Stimulated activated CD8-positive, alpha-beta memory T cell treated with anti-CD3 and anti-CD28 coated beads, Interleukin-12 subunit alpha, Interleukin-12 subunit beta, amount 100 ng/mL, for 24 hours (primary cell): ENCODE results near the gene C1QL2.

Experiments used
- DNase-seq: peaks from one replicate; pipeline ENCODE4 v3.0.0-alpha.2; 2020; ENCODE audit errors: extremely low read depth

Gene C1QL2

DNA sequence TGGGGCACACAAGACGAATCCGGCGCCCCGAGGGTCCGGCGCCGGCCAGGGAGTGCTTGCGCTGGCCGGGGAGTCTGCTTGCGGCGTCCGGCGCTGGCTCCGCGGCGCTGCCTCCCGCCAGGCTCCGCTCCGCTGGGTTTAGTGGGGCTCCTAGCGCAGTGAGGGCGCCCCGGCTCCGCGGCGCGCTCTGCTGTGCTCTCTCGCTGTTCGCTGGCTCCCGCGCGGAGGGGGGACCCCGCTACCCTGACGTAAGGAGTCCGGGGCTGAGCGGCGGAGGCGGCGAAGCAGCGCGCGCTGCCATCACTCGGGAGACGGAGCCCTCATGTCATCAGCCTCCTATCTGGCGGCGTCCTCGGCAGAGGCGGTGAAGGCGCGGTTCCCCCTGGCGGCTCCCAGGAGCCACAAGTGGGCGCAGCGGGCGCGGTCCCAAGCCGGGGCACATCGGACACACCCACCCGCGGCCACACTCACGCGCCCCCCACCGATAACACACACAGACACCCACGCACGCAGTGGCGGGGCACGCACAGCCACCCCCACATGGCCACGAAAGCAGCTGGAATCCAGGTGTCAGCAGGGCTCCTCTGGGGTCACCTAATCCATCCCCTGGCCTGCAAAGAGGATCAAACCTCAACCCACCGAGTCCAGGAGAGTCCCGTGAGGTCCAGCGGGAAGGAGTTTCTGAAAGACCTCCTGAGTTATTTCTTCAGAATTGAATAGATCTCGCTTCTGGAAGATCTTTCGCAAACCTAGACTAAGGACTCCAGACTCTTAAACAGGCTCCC lies at the start of gene C1QL2:
C1QL2 (minus strand) TSS at position 189 of the 785 bp plus-strand sequence. CDS start 482 bp downstream, outside the sequence.
- DNase-seq, result no peak

DNA sequence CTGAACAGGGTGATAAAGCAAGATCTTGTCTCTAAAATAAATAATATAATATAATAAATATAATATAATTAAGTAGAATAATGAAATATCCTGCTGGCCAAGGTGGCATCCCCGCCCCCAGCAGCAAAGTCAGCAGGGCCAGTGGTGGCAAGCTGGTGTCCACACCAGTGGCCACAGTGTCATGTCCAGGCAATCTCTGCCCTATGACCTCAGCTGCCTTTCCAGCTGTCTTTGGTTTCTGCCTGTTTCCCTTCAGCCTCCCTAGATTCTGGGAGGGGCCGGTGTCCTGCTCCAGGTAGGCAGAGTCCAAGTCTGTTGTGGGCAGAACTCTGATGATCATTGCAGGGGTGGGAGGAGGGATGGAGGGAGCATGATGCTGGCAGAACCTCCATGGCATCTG lies 48.9 kb upstream of the C1QL2 start:
- no peak for DNase-seq

DNA sequence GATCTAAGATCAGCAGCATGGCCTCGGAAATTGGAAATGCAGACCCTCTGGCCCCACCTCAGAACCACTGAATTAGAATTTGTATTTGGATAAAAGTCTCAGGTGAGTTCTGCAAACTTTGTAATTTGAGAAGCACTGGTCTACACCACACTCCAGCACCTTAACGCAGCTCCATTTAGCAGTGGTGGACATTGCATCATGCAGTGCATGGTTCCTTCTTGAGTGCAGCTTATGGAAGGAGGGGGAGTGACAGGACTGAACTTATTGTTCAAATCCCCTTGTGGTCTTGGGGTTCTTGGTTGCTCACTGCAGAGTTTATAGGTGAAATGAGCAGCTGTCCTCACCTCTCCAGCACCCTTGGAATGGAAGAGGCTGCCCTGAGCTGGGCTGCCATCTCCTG lies 47.6 kb upstream of the C1QL2 start:
- DNase-seq, result no peak

DNA sequence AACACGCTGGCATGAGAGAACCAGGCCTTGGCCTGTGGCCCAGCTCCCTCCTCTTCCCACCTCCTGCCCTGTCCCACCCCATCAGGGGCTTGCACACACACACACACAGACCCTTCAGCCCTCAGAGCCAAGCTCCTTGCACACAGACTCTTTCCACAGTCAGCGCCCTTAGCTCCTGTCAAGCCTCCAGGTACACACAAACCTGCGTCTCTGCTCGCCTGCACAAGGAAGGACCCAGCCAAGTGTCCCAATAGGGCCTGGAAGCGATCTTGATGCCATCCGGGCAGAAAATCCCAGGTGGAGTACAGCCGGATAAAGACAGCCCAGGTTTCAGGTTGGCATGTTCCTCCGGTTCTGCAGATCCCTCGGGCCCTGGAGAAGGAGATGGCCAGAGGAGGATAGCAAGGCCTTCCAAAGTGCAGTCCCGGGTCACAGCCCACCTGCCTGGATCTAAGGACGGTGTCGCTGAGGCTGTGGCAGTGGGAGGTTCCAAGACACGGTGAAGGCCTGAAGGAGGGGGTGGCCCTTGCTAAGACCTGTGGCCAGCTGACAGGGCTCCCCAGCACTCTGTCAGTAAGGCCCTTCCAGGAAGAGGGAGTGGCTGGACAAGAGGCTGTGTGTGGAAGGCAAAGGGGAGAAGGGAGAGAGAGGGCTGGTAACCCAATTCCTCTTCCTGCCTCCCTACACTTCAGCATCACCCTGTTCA lies 46.6 kb upstream of the C1QL2 start:
- DNase-seq, result no peak

DNA sequence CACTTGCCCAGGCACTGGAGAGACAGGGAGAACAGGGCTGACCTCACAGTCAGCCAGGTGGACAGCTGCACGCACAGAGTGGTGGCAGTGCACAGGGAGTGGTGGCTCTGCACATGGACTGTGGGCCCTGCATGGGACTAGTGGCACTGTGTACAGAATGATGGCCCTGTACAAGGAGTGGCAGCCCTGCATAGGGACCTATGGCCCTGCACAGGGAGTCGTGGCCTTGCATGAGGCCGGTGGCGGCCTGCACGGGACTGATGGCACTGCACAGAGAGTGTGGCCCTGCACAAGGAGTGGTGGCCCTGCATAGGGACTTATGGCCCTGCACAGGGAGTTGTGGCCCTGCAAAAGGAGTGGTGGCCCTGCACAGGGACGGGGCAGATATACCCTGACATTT lies 46.0 kb upstream of the C1QL2 start:
- DNase-seq, result no peak

DNA sequence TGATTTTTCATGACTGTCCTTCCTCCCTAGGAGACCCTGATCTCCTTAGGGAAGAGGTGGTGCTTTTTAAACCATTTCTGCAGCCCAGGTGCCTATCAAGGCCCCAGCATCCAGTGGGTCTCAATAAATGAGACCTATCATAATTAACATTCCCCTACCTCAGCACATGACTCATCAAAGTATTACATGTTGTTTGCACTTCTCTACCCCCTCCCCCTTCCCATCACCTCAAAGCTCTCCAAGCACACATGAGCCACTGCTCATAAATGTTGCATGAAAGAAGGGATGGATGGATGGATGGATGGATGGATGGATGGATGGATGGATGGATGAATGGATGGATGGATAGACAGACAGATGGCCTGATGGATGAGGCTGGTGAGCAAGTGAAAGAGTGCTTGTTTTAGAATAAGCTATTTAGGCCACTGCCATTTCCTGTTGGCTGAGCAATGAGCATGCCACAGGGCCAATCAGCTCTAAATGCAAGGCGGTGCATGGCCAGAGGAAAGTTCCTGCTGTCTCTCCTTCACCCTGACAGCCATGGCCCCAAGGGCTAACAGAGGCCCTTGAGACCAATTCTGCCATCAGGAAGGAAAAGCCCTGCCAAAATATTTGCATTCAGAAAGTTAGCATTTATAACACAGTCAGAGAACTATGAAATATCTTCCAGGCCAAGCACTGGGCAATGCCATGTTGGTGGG lies 44.2 kb upstream of the C1QL2 start:
- no peak for DNase-seq

DNA sequence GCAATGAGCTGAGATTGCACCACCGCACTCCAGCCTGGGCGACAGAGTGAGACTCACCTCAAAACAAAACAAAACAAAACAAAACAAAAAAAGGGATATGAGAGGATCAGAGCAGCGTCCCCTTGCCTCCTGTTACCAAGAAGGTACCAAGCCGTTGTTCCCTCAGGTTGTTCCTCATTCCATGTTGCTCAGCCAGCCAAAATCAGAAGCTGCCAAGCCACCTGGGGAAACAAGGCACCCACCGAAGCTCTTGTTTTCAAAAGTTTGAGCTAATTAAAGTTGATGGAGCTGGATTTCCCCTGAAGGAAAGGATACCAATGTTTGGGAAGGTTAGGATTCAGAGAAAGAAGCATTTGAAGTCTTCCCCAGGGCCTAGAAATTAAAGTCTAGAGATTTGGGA lies 43.3 kb upstream of the C1QL2 start:
- DNase-seq, result no peak

DNA sequence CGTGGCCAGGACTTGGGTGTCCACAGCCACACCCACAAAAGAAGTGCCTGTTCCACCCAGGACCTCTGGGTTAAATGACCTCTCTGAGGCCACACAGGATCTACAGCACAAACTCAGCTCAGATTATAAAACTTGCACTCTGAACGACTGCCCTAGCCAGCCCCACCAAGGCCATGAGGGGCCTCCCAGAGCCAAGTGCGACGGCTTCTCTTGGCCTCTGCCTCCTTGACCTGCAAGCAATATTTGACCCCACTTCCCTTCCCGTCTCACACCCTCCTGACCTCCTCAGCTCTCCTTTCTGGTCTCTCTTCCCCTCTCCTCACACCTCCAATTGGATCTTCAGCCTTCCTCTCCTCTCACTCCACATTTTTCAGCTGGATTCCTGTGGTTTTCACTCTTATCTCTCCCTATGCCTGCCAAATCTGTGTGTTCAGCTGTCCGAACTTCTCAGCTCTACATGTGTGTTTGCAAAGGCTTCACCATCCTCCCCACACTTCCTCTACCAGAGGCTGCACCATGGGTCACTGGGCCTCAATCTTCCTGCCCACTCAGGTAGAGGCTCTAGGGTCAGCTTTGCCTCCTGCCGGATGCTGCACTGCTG lies 39.8 kb upstream of the C1QL2 start:
- no peak for DNase-seq

DNA sequence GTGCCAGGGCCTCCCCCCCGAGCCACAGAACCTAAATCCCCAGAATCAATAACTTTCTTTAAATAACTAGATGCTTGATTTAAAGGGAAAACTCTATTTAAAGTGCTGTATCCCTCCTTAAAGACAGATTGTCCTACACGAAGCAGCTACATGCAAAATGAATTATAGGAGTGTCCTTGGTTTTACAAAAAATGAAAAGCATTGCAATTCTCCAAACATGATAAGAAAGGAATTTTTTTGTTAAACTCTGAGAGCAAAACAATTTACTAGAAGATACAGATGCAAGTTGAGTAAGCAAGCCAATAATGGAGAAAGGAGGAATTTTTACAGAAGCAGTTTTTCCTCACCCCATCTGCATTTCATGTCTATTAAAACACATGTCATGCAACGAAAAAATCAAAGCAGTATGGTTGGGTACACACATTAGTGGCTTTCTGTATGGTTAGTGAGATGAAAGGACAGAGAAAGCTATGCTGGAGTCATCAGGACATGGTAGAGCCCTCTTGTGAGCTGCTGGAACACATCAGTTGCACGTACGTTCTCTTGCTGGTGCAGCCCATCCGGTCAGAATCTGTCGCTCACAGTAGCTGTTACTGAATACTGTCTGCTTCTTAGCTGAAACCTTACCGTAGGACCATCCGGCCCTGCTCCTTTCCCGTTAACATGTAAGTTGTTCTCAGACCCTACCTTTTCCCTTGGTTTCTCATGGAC lies 39.1 kb upstream of the C1QL2 start:
- no peak for DNase-seq

DNA sequence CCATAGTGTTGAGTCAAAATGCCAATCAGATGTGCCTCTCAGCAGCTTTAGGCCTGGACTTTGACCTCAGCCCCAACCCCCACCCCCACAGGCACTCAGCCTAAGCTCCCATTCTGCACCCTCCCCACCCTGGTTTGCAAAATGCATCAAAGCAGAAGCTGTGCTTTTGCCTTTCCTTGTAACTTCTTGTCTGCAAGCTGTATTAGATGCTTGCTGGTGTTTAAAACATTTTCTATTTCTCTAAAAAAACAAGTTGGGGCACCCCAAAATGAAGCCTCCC lies 38.5 kb upstream of the C1QL2 start:
- DNase-seq, result no peak

DNA sequence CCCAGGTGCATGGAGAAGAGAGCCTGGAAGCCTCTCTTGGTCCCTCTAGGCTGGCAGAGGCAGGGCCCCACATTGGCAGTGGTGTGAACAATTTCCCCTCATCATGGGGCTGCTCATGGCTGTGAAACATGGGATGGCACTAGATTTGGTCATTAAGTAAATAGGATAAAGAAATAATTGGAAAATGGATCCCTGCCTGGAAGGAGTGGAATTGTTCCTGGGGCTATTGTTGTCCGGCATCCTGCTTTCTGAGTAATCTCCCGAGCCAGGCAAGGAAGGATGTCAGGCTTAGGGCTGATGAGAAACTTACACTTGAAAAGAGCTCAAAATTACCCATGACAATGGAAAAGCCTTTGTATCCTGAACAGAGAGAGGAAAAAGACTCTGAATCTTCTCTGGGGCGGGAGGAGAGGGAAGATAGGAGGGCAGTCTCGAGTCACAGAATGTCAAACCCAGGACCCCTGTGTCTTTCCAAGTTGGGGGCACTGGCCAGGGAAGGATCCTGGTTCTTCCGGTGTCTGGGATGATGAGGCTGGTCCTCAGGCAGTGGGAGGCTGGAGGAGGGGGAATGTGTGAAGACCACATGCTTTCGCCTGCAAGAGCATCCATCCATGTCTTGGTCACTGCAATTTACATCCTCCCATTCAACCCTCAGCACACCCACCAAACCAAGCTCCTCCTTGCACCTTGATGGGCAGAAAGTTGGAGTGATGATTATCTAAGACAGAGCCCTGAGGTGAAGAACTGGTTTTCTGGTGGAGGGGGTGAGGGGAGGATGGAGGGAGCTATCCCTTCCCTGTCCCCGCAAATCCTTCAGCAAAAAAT lies 38.0 kb upstream of the C1QL2 start:
- no peak for DNase-seq

DNA sequence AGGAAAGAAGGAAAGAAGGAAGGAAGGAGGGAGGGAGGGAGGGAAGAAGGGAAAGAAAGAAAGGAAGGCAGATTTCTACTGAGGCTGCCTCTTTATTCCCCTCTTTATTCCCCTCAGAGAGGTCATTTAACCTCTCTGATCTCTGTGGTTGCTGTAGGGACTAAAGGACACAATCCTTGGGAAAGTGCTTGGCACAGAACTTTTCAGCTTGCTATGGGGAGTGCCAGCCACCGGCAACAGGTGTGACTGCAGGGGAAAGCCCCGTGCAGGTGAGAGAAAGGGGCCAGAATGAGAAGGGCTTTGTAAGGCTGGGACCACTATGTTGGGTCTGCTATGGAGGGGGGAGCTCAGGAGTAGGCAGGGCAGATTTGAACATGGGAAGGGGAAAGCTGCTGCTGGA lies 37.3 kb upstream of the C1QL2 start:
- DNase-seq, result no peak

DNA sequence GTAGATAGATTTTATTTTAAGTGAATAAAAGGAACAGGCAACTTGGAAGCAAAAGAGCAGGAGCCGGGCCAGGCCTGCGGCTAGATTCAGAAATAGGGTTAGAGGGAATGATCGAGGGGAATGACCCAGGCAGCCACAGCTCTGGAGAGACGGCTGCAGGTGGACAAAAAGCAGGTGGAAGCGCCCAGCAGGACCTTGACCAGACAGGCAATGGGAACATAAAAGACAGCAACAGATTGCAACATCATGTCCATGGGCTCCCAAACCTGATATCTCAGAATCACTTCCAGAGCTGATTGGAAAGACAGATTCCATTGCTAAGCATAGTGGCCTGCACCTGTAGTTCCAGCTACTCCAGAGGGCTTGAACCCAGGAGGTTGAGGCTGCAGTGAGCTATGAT lies 36.5 kb upstream of the C1QL2 start:
- DNase-seq, result no peak

DNA sequence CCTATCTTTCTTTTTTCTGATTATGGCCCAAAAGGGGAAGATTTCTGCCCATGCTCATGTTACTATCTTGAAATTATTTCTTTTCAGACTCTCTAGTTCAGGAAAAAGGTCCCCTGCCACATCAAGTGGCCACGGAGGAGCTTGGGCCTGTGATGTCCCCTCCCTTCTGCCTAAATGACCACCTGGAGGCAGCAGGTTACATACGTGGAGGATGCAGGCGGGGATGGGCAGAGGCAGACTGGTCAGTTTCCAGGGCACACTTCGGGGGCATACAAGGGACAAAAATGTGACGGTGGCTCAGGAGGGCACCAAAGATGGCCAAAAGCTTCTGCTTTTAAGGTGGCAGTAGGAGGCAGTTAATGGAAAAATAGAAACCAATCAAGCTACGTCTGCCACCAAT lies 34.3 kb upstream of the C1QL2 start:
- no peak for DNase-seq

DNA sequence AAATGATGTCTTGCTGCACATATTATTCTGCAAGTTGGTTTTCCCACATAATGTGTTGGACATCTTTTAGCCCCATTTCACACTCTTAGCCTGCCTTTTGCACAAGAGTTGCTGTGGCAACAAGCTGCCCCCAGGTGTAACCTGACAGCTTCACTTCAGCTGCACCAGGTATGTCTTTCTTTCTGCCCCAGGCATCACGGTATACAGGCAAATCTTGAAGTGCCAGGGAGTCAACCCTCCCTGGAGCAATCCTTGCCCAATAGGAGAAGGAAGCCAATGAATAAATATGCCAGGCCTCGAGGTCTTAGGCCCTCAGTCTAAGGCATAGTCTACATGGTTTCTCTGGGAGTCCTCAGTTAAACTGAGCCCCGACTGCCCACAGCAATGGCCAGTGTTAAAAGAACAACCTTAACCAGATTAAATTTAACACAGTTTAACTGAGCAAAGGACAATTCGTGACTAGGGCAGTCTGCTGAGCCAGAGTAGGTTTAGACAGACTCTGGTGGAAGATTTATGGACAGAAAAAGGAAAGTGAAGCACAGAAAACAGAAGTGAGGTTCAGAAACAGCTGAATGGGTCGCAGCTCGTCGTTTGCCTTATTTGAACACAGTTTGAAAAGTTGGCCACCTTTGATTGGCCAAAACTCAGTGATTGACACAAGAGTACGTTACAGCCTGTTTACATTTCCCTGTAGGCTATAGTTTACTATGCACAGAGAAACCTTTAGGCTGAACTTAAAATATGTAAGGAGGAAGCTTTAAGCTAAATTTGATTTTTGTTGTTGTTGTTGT lies 32.0 kb upstream of the C1QL2 start:
- no peak for DNase-seq

DNA sequence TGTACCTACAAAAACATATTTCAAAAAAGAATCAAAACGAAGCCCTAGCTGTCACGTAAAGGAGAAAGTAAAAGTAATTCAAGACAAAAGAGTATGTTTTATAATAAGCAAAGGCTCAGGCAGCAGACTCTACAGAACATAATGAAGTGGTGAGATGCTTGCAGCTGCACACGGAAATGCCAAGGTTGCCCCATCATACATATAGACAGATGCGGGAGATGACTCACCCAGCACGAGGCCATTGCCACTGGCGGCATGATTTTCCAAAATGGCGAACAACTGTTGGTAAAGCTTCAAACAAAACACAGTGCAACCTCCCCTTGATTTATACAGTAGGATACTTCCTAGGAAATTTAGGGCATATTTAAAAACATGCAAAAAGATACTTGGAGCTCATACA lies 26.0 kb upstream of the C1QL2 start:
- DNase-seq, result no peak

DNA sequence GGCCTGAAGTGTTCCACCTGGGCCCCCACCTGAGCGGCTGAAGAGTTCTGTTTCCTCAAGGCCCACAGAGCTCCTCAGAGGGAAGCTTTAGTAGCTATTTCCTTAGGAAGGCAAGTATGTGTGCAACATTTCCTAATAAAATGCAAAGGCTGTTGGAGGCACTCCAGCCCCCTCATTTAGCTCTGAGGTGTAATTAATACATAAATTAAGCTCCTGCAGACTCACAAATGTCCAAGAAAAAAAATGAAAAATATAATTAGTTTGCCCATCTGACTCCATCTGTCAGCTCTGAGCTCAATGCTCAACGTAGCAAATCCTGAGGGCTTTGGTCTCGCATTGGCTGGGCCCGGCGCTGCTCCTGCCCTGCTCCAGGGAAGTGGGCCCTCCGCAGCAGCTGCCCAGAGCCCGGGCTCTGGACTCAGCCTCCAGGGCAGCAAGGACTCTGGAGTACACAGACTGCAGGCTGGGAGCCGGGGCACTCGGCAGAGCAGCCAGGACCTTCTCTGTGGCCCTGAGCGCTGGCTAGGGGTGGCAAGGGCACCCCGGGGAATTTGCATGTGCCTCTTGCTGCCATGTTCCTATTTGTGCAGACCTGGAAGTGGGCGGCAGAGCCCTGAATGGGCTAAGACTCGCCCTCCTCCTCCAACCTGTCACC lies 23.4 kb upstream of the C1QL2 start:
- no peak for DNase-seq

DNA sequence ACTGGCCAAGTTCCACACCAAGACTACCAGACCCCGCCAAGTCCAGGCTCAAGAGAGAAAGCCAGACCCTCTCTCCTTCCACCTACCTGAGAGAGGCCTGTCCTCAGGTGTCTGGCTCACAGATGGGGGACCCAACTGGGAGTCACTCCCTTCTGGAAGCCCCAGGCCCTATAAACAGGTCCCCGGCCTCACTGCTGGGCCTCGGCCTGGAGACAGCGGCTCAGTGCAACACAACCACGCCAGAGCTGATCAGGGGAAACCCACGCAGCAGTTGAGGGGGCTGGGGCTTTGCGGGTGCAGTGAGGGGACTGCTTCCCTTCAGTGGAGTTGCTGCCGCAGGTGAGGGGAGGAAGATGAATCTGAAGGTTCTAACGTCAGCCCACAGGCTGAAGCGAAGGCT lies 22.8 kb upstream of the C1QL2 start:
- DNase-seq, result no peak

DNA sequence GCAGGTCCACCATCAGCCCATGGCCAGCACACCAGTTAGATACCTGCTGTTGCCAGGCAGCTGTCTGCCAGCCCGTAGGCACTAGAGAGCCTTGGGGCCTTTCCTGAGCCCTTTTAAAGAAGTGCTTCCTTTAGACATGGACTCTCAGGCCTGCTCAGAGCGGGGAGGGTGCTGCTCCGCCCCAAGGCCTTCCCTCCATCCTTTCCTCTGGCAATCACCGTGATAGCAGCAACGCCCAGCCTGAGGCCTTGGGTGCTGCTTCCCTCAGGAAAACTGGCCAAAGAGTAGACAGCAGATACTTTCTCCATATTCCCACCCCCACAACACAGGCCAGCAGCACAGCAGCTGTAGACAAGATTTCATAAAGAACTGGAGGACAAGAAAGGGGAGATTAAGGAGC lies 22.3 kb upstream of the C1QL2 start:
- DNase-seq, result no peak

DNA sequence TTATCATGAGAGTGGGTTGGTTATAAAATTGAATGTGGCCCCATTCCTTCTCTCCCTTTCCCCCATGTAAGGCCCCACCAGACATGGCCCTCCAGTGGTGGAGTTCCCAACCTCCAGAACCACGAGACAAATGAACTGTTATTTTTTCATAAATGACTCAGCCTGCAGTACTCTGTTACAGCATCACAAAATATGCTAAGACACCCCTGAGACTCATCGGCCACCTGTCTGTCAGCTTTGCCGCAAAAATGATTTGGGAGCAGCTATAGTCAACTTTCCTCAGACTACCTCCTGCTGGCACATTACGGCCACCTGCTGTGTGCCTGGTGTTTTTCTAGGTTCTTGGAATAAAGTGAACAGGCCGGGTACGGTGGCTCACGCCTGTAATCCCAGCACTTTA lies 21.4 kb upstream of the C1QL2 start:
- no peak for DNase-seq
